ENCODE results near the gene PSMG3. TPM values are rescaled to one million over a fixed set of nuclear protein-coding genes. Genes with fewer than 3 reads are reported as not detected.

PSMG3 gene
- total and polyA plus RNA-seq, 2 donors (not counting 3 experiments of a cell fraction or from before 2014, with no cell fraction given): 25.5 to 49.7 TPM

DNA sequence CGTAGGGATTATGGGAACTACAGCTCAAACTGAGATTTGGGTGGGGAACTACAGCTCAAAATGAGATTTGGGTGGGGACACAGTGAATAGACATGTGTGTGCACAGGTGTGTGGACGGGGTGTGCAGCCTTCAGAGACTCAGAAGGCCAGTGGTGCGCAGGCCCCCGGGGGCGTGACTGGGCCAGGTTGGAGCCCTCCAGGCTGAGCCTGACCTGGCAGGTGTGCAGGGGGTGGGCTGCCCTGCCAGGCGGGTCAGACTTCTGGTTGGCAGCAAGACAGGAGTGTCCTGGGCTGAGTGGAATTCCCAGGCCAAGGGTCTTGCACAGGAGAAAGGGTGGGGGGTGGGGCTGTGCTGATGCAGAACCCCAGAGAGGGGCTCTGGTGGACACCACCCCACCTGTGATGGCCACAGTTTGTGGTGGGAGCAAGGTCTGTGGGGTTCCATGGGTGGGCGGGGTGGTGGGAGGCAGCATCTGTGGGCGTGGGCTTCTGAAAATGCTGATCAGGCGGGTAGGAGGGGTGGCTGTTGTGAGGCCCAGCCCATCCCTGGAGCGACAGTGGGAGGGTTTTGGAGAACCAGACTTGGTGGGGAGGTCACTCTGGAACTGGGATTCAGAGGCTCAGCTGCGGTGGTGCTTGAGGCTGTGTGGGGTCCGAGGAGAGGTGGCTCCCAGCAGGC, 29.3 kb upstream of the PSMG3 start:
- Histone ChIP-seq H2AFZ (ENCODE audit: low read depth, low read length) (no peak overlapping the region), H4K20me1 (replicated peaks; ENCODE audit: control insufficient read depth, extremely low read depth, insufficient read depth, low read length) (no peaks in the 10 kb centered on the region), H3K4me2 (ENCODE audit: insufficient read depth, low read length) (no peak overlapping the region), H3K9me1 (replicated peaks; ENCODE audit: control insufficient read depth, extremely low read depth, insufficient read depth, low read length) (no peaks in the 10 kb centered on the region), H3K27me3 (ENCODE audit: control insufficient read depth in 2 of 2, insufficient read depth in 2 of 2, low read length in 2 of 2) (peaks cover 0 to 2% of the 10 kb centered on the region in 2 experiments), H3K27ac (ENCODE audit: insufficient read depth, low read depth, low read length) (no peak overlapping the region), H3K36me3 (ENCODE audit: control insufficient read depth in 2 of 2, extremely low read depth in 1 of 2, insufficient read depth in 2 of 2, low read length in 2 of 2) (no peaks in the 10 kb centered on the region), H3K9me3 (replicated peaks; ENCODE audit: control insufficient read depth, insufficient read depth, low read length) (no peaks in the 10 kb centered on the region), H3K4me3 (replicated peaks in 1 of 3; ENCODE audit: insufficient read depth in 1 of 3, low read depth in 1 of 3, low read length in 3 of 3) (no peak overlapping the region), H3K9ac (replicated peaks; ENCODE audit: extremely low read depth, insufficient read depth, low read length) (no peak overlapping the region), H3K4me1 (ENCODE audit: control insufficient read depth, extremely low read depth, insufficient read depth, low read length) (no peaks in the 10 kb centered on the region), H3K79me2 (ENCODE audit: control insufficient read depth, insufficient read depth, low read length) (no peaks in the 10 kb centered on the region)
- dilution Hi-C loops (cut with MboI; ENCODE audit: extremely low pct_ligation_motif_present, low sequenced_read_pairs) (no loop called here), intact Hi-C loops (cut with micrococcal nuclease) (no loop called here)
- POLR2A ChIA-PET: no interaction called here
- BruUV-seq (replicated peaks): no TSS peak
- DNase-seq (ENCODE audit: low read depth, low spot score) (no peak), FAIRE-seq (no peak)
- TF ChIP-seq GATA2 (IDR thresholded peaks at IDR 0.05; ENCODE audit: insufficient read depth, insufficient read length, low read depth, low read length): no peak
- TF ChIP-seq JUN (IDR thresholded peaks at IDR 0.05; ENCODE audit: borderline replicate concordance, insufficient read depth, insufficient read length, low read depth): no peak
- no peak for TF ChIP-seq MYC (IDR thresholded peaks at IDR 0.05; ENCODE audit: low read depth, low read length)
- TF ChIP-seq MAX (IDR thresholded peaks at IDR 0.05; ENCODE audit: insufficient read depth, insufficient read length): no peak
- TF ChIP-seq EZH2 (IDR thresholded peaks at IDR 0.05; ENCODE audit: borderline replicate concordance, low read depth, low read length, severe bottlenecking): no peak
- TF ChIP-seq FOS (IDR thresholded peaks at IDR 0.05; ENCODE audit: borderline replicate concordance, insufficient read depth, low read length): no peak
- no peak for TF ChIP-seq POLR2A (IDR thresholded peaks at IDR 0.05; ENCODE audit: low read depth, low read length)
- no peak for TF ChIP-seq POLR2AphosphoS5 (IDR thresholded peaks at IDR 0.05; ENCODE audit: insufficient read depth, low read depth, low read length)
- TF ChIP-seq, protein P1, sequence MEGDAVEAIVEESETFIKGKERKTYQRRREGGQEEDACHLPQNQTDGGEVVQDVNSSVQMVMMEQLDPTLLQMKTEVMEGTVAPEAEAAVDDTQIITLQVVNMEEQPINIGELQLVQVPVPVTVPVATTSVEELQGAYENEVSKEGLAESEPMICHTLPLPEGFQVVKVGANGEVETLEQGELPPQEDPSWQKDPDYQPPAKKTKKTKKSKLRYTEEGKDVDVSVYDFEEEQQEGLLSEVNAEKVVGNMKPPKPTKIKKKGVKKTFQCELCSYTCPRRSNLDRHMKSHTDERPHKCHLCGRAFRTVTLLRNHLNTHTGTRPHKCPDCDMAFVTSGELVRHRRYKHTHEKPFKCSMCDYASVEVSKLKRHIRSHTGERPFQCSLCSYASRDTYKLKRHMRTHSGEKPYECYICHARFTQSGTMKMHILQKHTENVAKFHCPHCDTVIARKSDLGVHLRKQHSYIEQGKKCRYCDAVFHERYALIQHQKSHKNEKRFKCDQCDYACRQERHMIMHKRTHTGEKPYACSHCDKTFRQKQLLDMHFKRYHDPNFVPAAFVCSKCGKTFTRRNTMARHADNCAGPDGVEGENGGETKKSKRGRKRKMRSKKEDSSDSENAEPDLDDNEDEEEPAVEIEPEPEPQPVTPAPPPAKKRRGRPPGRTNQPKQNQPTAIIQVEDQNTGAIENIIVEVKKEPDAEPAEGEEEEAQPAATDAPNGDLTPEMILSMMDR (IDR thresholded peaks at IDR 0.05; ENCODE audit: extremely low read depth in 1 of 2, insufficient read depth in 1 of 2, low read depth in 1 of 2, low read length in 2 of 2): no peak
- CTCF ChIA-PET: interaction anchor here (0.5 to 1.1 kb wide), 2 partner anchors 17 to 20 kb away, joined by 3 read pairs; no protein-coding TSS in a partner anchor
